A549 treated with CORT108297 at 1 μM for 4 hours (cell line): Measurements from ENCODE around the gene PIK3C2G. TPM values are rescaled to one million over a fixed set of nuclear protein-coding genes. Genes with fewer than 3 reads are reported as not detected.

Experiments
- total RNA-seq: library from RNA; stranded (reverse); fragments of 200-300 nt; extraction: Qiagen RNA extraction; gene quantifications from 5 replicates; pipeline ENCODE4 v1.2.3, GENCODE V29; 2022

The PIK3C2G gene
- not detected in 5 replicates for total RNA-seq

GRCh38 chr12:18261273-18261672 lies at the start of gene PIK3C2G:
PIK3C2G (plus strand) TSS chr12:18261518; CDS start chr12:18282082, 20,564 bp downstream.

Other genes starting within 250 kb of the PIK3C2G start
- not detected in 5 replicates for gene RERGL, start 171.3 kb upstream of the PIK3C2G start, total RNA-seq